HG02970 (cell line): ENCODE data around the gene METAP1D.

Experiments
- ATAC-seq: cut with Tn5 transposase; IDR thresholded peaks from one replicate; pipeline ENCODE4 v1.9.1; 2021; ENCODE audit warnings: mild to moderate bottlenecking, moderate library complexity, moderate number of reproducible peaks; ENCODE audit not compliant: unreplicated experiment, low FRiP score

Gene METAP1D

DNA sequence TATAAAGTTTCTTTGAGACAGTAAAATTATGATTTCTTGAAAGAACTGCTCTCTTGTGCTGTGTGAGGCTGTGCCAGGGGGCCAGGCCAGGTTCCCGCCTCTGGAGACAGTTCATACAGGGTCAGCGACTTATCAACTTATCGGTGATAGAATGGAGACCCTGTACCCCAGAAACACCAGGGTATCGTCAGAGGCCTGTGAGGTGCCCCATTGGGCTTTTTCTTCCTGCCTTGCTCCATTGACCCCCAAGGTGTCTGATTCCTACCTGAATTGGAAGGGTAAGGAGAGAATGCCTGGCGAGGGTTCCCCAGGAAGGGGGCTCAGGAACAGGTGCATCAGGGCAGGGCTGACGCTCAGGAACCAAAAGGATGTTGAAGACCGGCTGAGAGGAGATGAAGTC is 89.9 kb downstream of the METAP1D start:
- ATAC-seq: no peak

DNA sequence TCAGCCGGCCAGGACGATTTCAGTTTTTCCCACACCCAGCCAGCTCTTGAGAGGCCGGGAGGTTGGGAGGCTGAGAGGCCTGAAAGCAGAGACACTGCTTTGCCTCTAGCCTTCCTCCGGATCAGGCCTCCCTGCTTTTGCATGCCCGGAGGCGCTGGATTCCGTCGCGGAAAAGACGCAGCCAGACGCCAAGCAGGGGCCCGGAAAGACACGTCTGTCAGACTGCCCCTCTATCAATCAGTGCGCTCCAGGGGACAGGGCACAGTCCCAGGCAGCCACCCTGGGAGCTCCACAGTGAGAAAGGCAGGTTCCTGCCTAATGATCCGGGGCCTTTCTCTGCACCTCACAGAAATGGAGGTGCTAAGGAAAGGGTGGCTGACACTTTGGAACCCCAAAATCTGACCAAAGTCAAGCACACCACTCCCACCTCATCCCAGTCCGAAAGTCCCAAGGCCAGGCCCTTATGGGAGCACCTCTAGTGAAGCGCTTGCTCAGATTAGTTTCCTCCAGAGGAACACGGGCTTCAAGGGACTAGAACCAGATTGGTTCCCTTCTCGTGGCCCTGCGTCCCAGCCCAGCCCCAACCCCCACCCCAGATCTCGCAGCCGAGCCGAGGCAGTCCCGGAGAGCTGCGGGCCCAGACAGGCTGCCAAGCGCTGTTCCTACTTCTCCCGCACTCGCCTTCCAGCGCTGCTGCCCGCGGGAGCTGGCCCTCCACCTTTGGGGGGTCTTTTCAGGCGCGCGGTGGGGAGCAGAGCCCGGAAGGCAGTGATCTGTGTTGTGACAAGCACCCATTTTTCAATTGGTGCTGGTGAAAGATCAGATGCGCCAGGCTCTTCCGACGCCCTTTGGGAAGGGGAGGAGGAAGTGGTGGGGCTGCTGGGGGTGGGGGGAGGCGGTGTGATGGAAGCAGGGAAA is 90.5 kb downstream of the METAP1D start:
- ATAC-seq: no peak

DNA sequence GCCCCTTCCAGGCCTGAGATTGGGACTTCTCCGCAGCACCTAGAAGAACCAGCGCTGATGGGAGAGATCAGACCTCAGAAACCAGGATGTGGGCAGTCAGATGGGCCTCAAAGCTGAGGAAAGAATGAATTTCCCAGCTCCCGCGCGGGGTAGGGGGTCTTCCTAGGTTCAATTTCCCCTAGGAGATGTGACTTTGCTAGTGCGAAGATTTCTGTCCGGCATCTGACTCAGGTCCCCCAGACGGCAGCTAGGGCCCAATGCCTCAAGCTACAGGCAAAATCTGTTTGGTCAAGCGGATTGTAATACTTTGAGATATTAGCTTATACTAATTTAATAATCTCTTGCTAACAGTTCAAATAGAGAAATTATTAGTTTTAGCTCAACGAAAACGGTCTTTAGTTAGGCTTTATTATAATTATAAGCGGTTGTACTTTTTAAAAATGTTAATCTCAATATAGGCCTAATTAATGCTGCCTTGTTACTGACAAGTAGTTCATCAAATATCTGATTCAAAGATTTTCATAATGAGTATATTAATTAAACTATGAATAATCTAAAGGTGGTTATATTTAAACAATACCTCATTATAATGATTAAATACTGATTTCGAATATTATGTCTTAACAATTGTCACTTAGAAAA is 91.4 kb downstream of the METAP1D start:
- ATAC-seq: no peak

DNA sequence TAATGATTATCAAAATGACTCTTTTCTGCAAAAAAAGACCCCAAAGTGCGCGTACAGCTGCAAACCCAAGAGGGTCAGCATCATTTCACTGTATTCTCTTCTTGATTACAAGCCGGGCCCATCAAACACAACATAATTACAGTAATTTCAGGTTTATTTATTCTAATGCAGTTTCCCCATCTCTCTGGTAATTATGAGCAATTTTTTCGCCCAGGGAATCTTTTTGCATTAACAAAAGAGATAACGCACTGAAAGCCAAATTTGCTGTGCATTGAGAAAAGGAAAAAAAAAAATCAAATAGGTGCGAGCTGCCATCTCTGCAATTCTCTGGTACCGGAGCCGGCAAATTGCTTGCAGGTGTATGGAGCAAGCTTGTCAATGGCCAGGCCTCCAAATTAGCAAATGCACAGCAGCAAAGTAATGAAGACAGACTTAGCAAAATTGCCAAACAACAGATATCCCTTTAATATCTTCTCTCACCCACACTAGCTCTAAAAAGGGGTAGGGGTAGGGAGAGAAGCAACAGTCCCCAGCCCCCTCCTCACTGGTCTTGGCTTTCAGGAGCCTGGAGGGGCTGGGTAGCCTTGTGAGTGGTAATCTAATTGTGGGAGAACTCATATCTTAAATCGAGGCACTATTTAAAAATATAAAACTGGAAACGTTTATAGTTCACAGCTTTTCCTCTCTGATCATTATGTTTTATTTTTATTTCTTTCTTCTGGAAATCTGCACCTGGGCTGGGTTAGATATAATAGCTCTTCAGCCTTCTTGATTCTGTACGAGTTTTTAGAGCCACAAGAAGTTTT is 92.2 kb downstream of the METAP1D start:
- ATAC-seq: no peak

- ATAC-seq: no peak
Measured at GRCh38 chr2:172092716-172093415, 93.1 kb downstream of the METAP1D start.

GRCh38 chr2:172093416-172094293 is 93.9 kb downstream of the METAP1D start:
- ATAC-seq: no peak

DNA sequence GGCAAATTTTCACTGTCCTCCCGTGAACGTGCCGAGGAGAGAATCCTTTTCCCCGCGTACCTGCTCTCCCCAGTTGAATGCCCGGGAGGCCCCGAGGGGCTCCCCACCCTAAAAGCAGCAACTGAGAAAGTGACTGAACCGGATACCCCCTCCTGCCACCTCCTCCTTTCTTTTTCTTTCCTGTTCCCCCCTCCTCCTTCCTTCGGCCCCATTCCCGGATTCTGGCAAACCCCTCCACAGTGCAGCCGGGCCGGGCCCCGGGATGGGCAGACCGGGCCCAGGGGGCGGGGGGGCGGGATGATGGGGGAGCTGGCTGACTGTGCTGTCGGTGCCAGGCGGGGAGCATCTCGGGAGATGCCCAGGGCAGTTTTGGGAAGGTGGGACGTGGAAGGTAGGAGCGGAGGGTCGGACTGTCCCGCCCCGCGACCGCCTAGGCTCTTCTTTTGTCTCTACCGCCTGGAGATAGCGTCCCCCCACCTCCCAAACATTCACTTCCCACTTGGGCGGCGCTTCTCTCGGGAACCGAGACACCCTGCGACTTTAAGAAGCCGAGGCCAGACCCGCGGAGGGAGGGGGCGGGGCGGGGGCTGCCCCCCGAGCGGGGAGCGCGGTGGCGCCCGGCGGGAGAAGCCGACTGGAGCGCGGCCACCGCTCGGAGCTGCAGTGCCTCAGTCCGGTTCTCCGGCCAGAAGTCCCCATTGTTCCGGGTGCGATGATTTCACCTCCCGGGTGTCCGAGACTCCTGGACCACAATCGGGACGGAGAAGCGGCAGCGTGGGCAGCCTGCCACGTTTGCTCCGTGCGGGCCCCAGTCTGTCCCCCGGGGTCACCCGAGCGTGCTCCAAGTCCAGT is 94.8 kb downstream of the METAP1D start:
- no peak for ATAC-seq

DNA sequence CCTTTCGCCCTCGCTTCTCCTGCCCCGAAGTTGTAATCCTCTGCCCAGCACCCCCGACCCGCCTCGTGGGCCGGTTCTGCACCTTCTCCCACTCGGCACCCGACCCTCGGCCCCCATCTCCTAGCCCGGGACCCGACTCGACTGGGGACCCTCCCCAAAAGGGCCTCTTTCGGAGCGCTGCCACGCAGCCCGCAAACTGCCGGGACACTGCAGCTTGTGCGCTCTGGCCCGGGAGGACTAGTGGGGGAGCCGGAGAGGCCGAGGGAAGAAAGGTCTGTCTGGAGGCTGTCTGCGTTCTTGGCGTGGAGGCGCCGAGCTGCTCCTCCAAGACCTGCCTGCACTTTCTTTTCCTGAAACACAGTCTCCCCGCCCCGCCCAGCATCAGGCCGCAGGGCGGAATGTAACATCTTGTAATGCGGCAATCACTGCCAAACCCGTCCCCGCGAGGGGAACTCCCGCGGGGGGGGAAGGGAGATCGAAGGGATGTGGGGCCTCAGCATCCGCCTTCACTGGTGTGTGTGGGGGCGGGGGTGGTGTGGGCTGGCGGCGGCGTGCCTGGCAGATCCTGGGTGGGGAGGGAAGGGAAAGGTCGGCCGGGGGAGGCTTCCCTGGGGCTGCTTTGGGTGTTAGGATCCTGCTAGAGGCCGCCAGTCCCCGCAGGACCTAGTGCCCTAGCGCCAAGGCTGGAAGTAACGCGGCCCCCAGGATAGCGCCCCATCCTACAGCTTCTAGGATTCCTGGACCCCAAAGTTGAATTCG is 95.6 kb downstream of the METAP1D start:
- ATAC-seq: no peak

GRCh38 chr2:172095905-172096625 is 96.3 kb downstream of the METAP1D start:
- ATAC-seq: no peak

DNA sequence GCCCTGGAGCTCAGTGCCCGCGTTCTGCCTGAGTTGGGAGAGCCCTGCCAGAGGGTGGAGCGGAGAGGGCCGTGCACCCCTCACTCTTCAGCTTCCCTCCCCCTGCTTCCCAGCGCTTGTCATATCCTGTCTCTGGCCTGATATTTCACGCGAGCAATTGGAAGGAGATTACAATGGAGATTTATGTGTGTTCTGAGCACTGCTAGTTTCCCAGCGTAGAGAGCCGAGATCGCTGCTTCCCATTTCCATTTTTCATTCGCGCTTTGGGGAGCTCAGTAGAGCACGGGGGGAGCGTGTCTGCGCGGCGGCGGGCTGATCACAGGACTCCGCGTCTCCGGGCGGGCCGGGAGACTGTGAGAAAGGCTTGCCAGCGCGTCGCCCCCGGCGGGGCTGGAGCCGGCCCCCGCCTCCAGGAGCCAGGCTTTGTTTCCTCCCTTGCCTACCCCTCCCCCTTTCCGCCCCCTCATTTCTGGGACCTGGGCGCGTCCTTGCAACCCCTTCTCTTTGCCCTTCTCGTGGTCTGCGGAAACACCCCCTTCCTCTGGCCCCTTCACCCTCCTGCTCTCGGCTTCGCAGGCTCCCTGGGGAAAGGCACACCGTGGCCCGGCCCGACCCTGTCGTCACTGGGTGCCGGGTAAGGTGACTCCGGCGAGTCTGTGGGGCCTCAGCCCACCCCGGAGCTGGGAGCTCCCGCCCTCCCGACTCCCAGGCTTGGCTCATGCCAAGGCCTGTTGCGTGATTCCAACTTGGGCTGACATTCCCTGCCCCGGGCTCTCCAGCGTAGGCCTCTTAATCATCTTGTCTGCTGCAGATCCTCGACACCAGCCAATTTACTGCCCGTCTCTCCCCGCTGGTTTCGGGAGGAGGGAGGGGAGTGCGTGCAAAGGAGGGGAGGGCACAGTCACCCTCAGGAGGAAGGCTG is 97.1 kb downstream of the METAP1D start:
- no peak for ATAC-seq

DNA sequence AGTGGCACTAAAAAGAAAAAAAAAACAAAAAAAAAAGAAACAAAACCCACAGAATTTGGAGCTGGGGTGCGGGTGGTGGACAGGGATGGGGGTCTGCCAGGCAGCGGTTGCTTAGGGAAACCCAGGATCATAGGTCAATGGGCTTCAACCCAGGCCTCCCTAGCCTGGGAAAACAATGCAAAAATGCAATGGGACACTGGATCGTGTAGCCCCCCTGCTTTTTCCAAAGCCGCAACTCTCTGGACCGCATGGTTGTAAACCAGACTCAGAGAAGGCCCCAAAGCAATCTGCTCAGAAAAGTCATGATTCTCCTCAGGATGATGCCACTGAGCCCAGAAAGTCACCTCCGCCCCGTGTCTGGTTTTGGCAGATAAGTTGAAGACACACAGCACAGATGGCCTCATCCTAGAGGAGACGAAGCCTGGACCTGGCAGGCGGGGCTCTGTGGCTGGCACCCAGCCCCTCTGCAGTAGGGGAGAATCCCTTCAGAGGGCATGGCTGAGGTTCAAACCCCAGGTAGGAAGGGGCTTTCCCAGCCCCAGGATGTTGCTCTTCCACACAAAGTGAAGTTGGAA is 97.9 kb downstream of the METAP1D start:
- ATAC-seq: no peak

DNA sequence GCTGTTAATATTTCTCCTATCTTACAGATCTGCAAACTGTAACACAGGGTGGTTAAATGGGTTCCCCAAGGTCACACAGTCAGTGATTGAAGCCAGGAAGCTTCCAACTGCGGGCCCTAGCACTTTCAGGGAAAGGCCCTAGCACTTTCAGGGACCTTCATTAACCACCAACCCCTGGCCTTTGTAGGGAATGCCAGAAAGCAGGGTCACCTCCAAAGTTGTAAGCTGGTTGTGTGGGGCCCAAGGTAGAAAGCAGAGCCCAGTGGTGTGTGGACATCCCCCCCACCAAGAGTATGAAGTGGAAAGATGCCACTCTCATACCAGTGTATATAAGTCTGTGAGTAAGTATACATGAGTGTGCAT is 98.5 kb downstream of the METAP1D start:
- no peak for ATAC-seq

DNA sequence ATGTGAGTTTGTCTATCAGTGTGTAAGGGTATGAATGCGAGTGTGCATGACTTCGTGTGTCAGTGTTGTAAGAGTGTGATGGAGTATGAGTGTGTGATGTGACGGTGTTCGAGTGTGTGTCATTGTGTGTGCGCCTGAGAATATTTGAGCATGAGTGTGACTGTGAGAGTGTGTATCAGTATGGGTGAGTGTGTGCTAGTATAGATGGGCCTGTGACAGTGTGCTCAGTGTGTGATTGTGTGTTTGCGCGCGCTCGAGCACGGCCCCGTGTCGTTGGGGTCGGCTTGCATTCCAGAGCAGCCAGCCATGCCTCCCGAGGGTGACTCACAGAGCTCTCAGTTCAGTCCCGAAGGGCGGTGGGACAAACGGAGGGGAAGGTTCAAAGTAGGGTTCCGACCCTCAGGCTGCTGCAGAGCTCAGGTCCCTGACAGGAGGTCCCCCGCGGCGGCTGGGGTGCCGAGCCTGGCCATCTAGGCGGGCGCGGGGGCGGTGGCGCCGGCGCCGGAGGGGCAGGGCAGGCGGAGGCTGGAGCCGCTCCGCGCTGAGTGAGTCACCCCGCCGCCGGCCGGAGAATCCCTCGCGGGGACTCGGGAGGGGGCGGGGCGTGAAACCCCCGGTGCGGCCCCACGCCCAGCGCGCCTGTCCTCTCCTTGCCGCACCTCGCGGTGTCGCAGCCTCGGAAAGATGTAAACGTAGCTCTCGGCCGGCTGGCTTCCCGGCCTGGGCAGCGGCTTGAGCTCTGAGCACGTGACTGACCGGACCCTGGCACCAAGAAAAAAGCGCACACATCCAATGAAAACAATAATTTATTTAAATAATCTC is 99.1 kb downstream of the METAP1D start:
- ATAC-seq: no peak

GRCh38 chr2:172099472-172100079 is 99.8 kb downstream of the METAP1D start:
- no peak for ATAC-seq
